Thyroid gland (tissue), 4 donors: ENCODE measurements around the gene CBLC. TPM values are rescaled to one million over a fixed set of nuclear protein-coding genes. Genes with fewer than 3 reads are reported as not detected.

Experiments used
- DNase-seq, 2 donors: peaks; one replicate each; pipeline ENCODE4 v3.0.0-alpha.2; 2019
- H3K27ac ChIP-seq, 3 donors: fragments of 200-600 bp; sonication (generic); 1 replicate in 2 of 3; 2 replicates in 1 of 3; pipeline ENCODE4 v1.5.1; 2016 to 2019; ENCODE audit warnings: mild to moderate bottlenecking in 1 of 3, moderate library complexity in 1 of 3
- H3K27me3 ChIP-seq: fragments of 200-600 bp; sonication (generic); one replicate; pipeline ENCODE4 v1.5.1; 2019
- H3K36me3 ChIP-seq, 2 donors: fragments of 200-600 bp; sonication (generic); one replicate each; pipeline ENCODE4 v1.5.1; 2016 to 2019
- H3K4me1 ChIP-seq, 2 donors: fragments of 200-600 bp; sonication (generic); one replicate each; pipeline ENCODE4 v1.5.1; 2017 to 2019
- H3K4me3 ChIP-seq, 3 donors: fragments of 200-600 bp; sonication (generic); replicated peaks in 1 of 3; 1 replicate in 2 of 3; 2 replicates in 1 of 3; pipeline ENCODE4 v1.5.1; 2016; ENCODE audit warnings: mild to moderate bottlenecking in 1 of 3
- H3K9me3 ChIP-seq: fragments of 200-600 bp; sonication (generic); one replicate; pipeline ENCODE4 v1.5.1; 2017
- CTCF ChIP-seq, 6 experiments: fragments of 200-600 bp in 3 of 6; fragments of 450-650 bp in 3 of 6; sonication (generic) in 3 of 6; IDR thresholded peaks; one replicate each; pipeline ENCODE4 v1.5.1; 2016 to 2019; ENCODE audit warnings: antibody characterized with exemption in 6 of 6, mild to moderate bottlenecking in 2 of 6, inconsistent platforms in 1 of 6, moderate library complexity in 1 of 6
- POLR2A ChIP-seq, 2 donors: fragments of 450-650 bp; IDR thresholded peaks; one replicate each; pipeline ENCODE4 v1.6.1; 2017; ENCODE audit warnings: antibody characterized with exemption in 2 of 2, mild to moderate bottlenecking in 2 of 2, moderate library complexity in 1 of 2
- WGBS, 2 donors: methylation state at CpG; one replicate each; pipeline ENCODE4 v1.1.5; 2017; 5-methylcytosine and 5-hydroxymethylcytosine counted together
- intact Hi-C: fragments of 100-400 bp; cut with DNase I; formaldehyde crosslinking; loops from one replicate; pipeline ENCODE4 v1.15.1; 2023
- total RNA-seq, 4 donors: library from RNA; depleted of rRNA; stranded (reverse); fragments of >200 nt; gene quantifications; one replicate each; pipeline ENCODE4 v1.2.3, GENCODE V29; 2016

Gene CBLC
- total RNA-seq, 4 donors from 2014 or later, result 2.0 to 5.6 (median 3.1) TPM

GRCh38 chr19:44811122-44811419 is 33.4 kb downstream of the CBLC start:
- no peak for TF ChIP-seq CTCF (IDR thresholded peaks at IDR 0.05)
- TF ChIP-seq POLR2A (IDR thresholded peaks at IDR 0.05), result no peak
- Histone ChIP-seq H3K36me3 (peaks cover 19% of the 10 kb centered on the region in 2 donors), H3K9me3 (no peaks in the 10 kb centered on the region), H3K4me3 (no peak overlapping the region), H3K4me1 (peaks cover 33 to 47% of the 10 kb centered on the region in 2 donors), H3K27me3 (no peaks in the 10 kb centered on the region), H3K27ac (no peak overlapping the region)
- WGBS, 2 donors, result 94% methylated on average over 3 to 7 of the region's 7 CpGs
- no peak for DNase-seq
- intact Hi-C loops, result no loop called here

- no peak overlapping the region for H3K4me3 ChIP-seq
- WGBS, 2 donors, result 88 to 93% methylated on average over 22 to 25 of the region's 28 CpGs
- H3K9me3 ChIP-seq, result no peaks in the 10 kb centered on the region
- no peak for DNase-seq
- H3K27ac ChIP-seq, result no peak overlapping the region
- peaks cover 29 to 39% of the 10 kb centered on the region in 2 donors for H3K4me1 ChIP-seq
- intact Hi-C loops, result no loop called here
- peaks cover 19% of the 10 kb centered on the region in 2 donors for H3K36me3 ChIP-seq
- TF ChIP-seq POLR2A (IDR thresholded peaks at IDR 0.05) (no peak), CTCF (IDR thresholded peaks at IDR 0.05) (no peak)
- no peaks in the 10 kb centered on the region for H3K27me3 ChIP-seq
Measured at GRCh38 chr19:44812142-44812718, 34.5 kb downstream of the CBLC start.

GRCh38 chr19:44813070-44813840 is 35.6 kb downstream of the CBLC start:
- Histone ChIP-seq H3K4me3 (no peak overlapping the region), H3K27ac (no peak overlapping the region), H3K36me3 (peaks cover 19% of the 10 kb centered on the region in 2 donors), H3K9me3 (no peaks in the 10 kb centered on the region), H3K4me1 (peaks cover 19 to 29% of the 10 kb centered on the region in 2 donors), H3K27me3 (no peaks in the 10 kb centered on the region)
- TF ChIP-seq POLR2A (IDR thresholded peaks at IDR 0.05) (no peak), CTCF (IDR thresholded peaks at IDR 0.05) (no peak)
- WGBS, 2 donors, result 86 to 87% methylated on average over 35 to 38 of the region's 38 CpGs
- DNase-seq, result no peak
- intact Hi-C loops, result no loop called here

GRCh38 chr19:44813841-44814470 is 36.3 kb downstream of the CBLC start:
- 92 to 96% methylated on average over 15 of the region's 16 CpGs for WGBS, 2 donors
- Histone ChIP-seq H3K36me3 (peaks cover 19% of the 10 kb centered on the region in 2 donors), H3K9me3 (no peaks in the 10 kb centered on the region), H3K27ac (no peak overlapping the region), H3K4me1 (peaks cover 16 to 24% of the 10 kb centered on the region in 2 donors), H3K4me3 (no peak overlapping the region), H3K27me3 (no peaks in the 10 kb centered on the region)
- TF ChIP-seq CTCF (IDR thresholded peaks at IDR 0.05) (no peak), POLR2A (IDR thresholded peaks at IDR 0.05) (no peak)
- intact Hi-C loops, result no loop called here
- no peak for DNase-seq

- Histone ChIP-seq H3K27me3 (no peaks in the 10 kb centered on the region), H3K9me3 (no peaks in the 10 kb centered on the region), H3K4me1 (peaks cover 11 to 19% of the 10 kb centered on the region in 2 donors), H3K27ac (no peak overlapping the region), H3K4me3 (no peak overlapping the region), H3K36me3 (peaks cover 19% of the 10 kb centered on the region in 2 donors)
- DNase-seq, result no peak
- intact Hi-C loops, result no loop called here
- WGBS, 2 donors, result 91 to 97% methylated on average over 16 to 17 of the region's 17 CpGs
- TF ChIP-seq POLR2A (IDR thresholded peaks at IDR 0.05) (no peak), CTCF (IDR thresholded peaks at IDR 0.05) (no peak)
Measured at GRCh38 chr19:44814517-44814916, 36.8 kb downstream of the CBLC start.
